Measurements from ENCODE around the gene ACADL.

The ACADL gene

DNA sequence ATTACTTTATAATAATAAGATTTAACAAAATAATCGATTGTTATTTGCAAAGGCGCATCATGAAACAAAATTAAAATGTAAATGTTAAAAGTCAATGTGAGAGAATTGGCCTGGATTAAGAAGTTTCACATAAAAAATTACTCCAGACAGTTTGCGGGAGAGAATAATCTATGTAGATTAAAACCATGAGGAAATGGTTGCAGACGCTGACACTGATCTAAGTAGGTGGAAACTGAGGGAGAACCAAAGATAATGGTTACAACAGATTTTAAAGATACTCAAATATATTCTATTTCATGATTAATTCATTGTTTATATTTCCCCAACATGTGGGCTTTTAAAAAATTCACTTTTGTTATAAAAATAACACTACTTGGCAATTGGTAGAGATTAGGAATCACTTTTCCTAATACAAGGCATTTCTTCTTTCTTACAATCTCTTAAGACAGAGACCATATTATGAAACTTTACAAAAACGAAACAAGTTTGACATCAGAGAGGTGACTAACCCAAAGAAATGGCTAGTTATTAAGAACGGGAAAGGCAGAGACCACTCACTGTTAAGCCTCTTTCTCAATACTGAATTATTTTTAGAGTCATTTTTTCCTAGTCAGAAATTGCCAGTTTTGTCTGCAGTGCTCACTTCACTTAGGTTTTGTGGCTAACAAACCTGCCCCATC lies 55.6 kb downstream of the ACADL start:
- DNase-seq, result peak; percentile 5

DNA sequence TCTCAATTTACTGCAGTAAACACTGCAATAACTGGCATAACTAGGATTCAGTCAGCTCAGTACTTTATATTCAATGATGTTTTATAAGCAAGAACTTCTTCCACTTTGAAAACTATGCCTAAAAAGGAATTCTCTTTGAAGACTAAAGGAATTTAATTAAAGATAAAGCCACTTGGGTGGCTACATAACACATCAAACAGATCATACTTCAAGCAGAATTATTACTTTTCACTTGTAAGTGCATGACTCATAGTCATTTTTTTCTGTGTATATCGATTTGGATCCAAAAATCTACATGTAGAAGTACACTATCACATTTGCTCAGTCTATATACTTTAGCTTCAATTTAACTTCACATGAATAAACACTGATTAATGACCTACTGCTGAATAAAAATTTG lies 58.0 kb downstream of the ACADL start:
- no peak for DNase-seq

GRCh38 chr2:210162466-210163124 lies 62.7 kb downstream of the ACADL start:
- DNase-seq, result no peak

DNA sequence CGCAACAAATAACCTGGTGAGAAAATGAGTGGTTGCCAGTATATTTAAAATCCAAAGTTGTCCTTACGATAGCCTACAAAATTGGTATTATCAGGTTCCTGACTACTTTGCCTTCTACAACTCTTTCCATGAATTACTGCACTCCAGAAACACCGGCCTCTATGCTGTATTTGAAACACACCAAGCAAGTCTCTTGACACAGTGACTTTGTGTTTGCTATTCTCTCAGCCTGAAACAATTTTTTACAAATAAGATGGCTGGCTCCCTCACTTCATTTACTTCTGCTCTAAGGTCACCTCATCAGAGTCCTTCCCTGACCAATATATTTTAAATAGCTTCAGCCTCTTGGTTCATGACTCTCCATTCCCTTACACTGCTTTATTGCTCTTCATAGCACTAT lies 66.2 kb downstream of the ACADL start:
- DNase-seq, result no peak

- no peak for DNase-seq
Measured at GRCh38 chr2:210158236-210158635, 67.0 kb downstream of the ACADL start.

GRCh38 chr2:210157526-210157925 lies 67.7 kb downstream of the ACADL start:
- no peak for DNase-seq

- no peak for DNase-seq
Measured at GRCh38 chr2:210147614-210148013, 77.6 kb downstream of the ACADL start.

Measured in CD4-positive, alpha-beta T cell treated with Interleukin-12 subunit alpha and Interleukin-12 subunit beta, for 1 hour (primary cell).